Osteoblast (primary cell): ENCODE data around the gene CAMTA1. TPM values are rescaled to one million over a fixed set of nuclear protein-coding genes. Genes with fewer than 3 reads are reported as not detected.

Experiments used
- DNase-seq: peaks from one replicate; pipeline ENCODE4 v3.0.0; 2011; ENCODE audit warnings: low spot score, mixed read lengths; ENCODE audit not compliant: insufficient read length; ENCODE audit errors: missing footprints
- H2AFZ ChIP-seq: 2 replicates; pipeline ENCODE4 v1.6.0; 2011; ENCODE audit warnings: mild to moderate bottlenecking, low read length
- H3K27ac ChIP-seq: 2 replicates; pipeline ENCODE4 v1.5.1; 2011; ENCODE audit warnings: mild to moderate bottlenecking, low read depth, low read length, moderate library complexity
- H3K27me3 ChIP-seq: 2 replicates; pipeline ENCODE4 v1.6.0; 2012; ENCODE audit warnings: mild to moderate bottlenecking, control low read depth, inconsistent platforms, low read length, moderate library complexity; ENCODE audit not compliant: insufficient read depth
- H3K36me3 ChIP-seq: 2 replicates; pipeline ENCODE4 v1.5.1; 2011; ENCODE audit warnings: mild to moderate bottlenecking, low read length, control low read depth, moderate library complexity; ENCODE audit not compliant: insufficient read depth
- H3K4me1 ChIP-seq: 2 replicates; pipeline ENCODE4 v1.5.1; 2011; ENCODE audit warnings: mild to moderate bottlenecking, low read length, control low read depth, moderate library complexity; ENCODE audit not compliant: insufficient read depth
- H3K4me2 ChIP-seq: 2 replicates; pipeline ENCODE4 v1.6.0; 2011; ENCODE audit warnings: mild to moderate bottlenecking, low read length; ENCODE audit not compliant: insufficient read depth
- H3K4me3 ChIP-seq: fragments of 200-600 bp; sonication (generic); 3 replicates; pipeline ENCODE4 v1.5.1; 2012; ENCODE audit warnings: mild to moderate bottlenecking, low read length, inconsistent platforms; ENCODE audit not compliant: insufficient read depth
- H3K79me2 ChIP-seq: 2 replicates; pipeline ENCODE4 v1.6.0; 2012; ENCODE audit warnings: mild to moderate bottlenecking, low read length, control low read depth, inconsistent platforms; ENCODE audit not compliant: insufficient read depth
- H3K9me3 ChIP-seq: 2 replicates; pipeline ENCODE4 v1.5.1; 2011; ENCODE audit warnings: low read depth, low read length, control low read depth
- H4K20me1 ChIP-seq: 2 replicates; pipeline ENCODE4 v1.6.0; 2012; ENCODE audit warnings: mild to moderate bottlenecking, low read length, control low read depth; ENCODE audit not compliant: insufficient read depth
- CTCF ChIP-seq: IDR thresholded peaks from 2 replicates; pipeline ENCODE4 v1.5.1; 2011; ENCODE audit warnings: mild to moderate bottlenecking, low read depth, low read length, moderate library complexity; ENCODE audit errors: extremely low read depth
- total RNA-seq: library from RNA; depleted of rRNA; stranded (reverse); fragments of >200 nt; gene quantifications from 2 replicates; pipeline ENCODE4 v1.2.3, GENCODE V29; 2012

CAMTA1 gene
- total RNA-seq, 1 donor = 47.4 TPM

- no peaks in the 10 kb centered on the region for H3K4me1 ChIP-seq
- no peak overlapping the region for H3K27ac ChIP-seq
- no peaks in the 10 kb centered on the region for H4K20me1 ChIP-seq
- H2AFZ ChIP-seq = no peak overlapping the region
- H3K36me3 ChIP-seq = no peaks in the 10 kb centered on the region
- no peak overlapping the region for H3K4me3 ChIP-seq
- H3K79me2 ChIP-seq = no peaks in the 10 kb centered on the region
- no peak for DNase-seq
- H3K27me3 ChIP-seq = no peaks in the 10 kb centered on the region
- no peak overlapping the region for H3K4me2 ChIP-seq
- TF ChIP-seq CTCF = no peak
- no peaks in the 10 kb centered on the region for H3K9me3 ChIP-seq
Observed at GRCh38 chr1:6905790-6906189, 120.5 kb downstream of the CAMTA1 start.

DNA sequence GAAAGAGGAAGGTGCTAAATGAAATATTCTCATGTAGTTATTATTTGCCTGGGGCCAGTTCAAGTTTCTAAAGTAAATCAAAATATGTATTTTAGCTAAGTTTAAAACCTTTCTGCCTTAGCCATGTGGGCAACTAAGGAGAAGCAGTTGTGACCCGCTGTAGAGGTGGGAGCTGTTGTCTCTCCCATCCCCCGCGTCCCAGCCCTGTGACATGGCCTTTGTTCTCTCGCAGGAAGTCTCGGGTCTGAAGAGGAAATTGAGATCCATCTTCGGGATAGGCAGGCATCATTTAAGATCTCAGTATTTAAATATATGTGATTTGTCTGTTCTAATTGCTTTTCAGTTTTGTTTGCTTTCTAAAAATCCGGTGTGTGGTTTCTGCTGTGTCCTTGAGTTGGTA, 121.5 kb downstream of the CAMTA1 start:
- Histone ChIP-seq H3K4me1 (no peaks in the 10 kb centered on the region), H3K79me2 (no peaks in the 10 kb centered on the region), H2AFZ (no peak overlapping the region), H3K4me3 (no peak overlapping the region), H3K9me3 (no peaks in the 10 kb centered on the region), H3K27ac (no peak overlapping the region), H3K27me3 (no peaks in the 10 kb centered on the region), H4K20me1 (no peaks in the 10 kb centered on the region), H3K4me2 (no peak overlapping the region), H3K36me3 (no peaks in the 10 kb centered on the region)
- TF ChIP-seq CTCF = no peak
- DNase-seq = no peak

DNA sequence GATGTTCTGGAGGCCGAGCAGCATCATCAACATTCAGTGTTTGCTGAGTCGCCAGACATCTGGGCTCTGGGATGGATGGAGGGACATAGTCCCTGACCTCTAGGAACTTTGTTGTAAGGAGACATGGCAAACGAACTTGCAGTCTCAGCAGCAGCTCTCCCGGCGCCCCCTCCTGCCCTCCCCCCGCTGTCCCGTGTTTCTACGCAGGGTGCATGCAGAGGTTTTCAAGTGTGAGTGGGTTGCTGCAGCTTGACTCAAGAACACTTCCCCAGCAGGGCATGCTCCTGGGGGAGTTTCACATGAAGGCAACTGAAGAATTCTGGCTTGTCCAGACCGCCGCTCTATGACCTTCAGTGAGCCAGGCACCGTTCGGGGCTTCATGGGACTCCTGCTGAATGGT, 121.9 kb downstream of the CAMTA1 start:
- Histone ChIP-seq H4K20me1 (no peaks in the 10 kb centered on the region), H3K36me3 (no peaks in the 10 kb centered on the region), H3K4me2 (no peak overlapping the region), H3K4me3 (no peak overlapping the region), H3K4me1 (no peaks in the 10 kb centered on the region), H3K27me3 (no peaks in the 10 kb centered on the region), H3K9me3 (no peaks in the 10 kb centered on the region), H2AFZ (no peak overlapping the region), H3K79me2 (no peaks in the 10 kb centered on the region), H3K27ac (no peak overlapping the region)
- no peak for TF ChIP-seq CTCF
- no peak for DNase-seq

- DNase-seq = no peak
- no peaks in the 10 kb centered on the region for H3K36me3 ChIP-seq
- no peaks in the 10 kb centered on the region for H3K79me2 ChIP-seq
- H3K27me3 ChIP-seq = no peaks in the 10 kb centered on the region
- no peaks in the 10 kb centered on the region for H3K9me3 ChIP-seq
- no peak overlapping the region for H2AFZ ChIP-seq
- H3K4me3 ChIP-seq = no peak overlapping the region
- no peak overlapping the region for H3K4me2 ChIP-seq
- H3K27ac ChIP-seq = no peak overlapping the region
- H3K4me1 ChIP-seq = no peaks in the 10 kb centered on the region
- no peak for TF ChIP-seq CTCF
- no peaks in the 10 kb centered on the region for H4K20me1 ChIP-seq
Observed at GRCh38 chr1:6907676-6908434, 122.6 kb downstream of the CAMTA1 start.
